Osteoblast (primary cell): ENCODE data around the gene SECTM1. TPM values are rescaled to one million over a fixed set of nuclear protein-coding genes. Genes with fewer than 3 reads are reported as not detected.

ENCODE experiments used
- DNase-seq: peaks from one replicate; pipeline ENCODE4 v3.0.0; 2011; ENCODE audit warnings: low spot score, mixed read lengths; ENCODE audit not compliant: insufficient read length; ENCODE audit errors: missing footprints
- H2AFZ ChIP-seq: 2 replicates; pipeline ENCODE4 v1.6.0; 2011; ENCODE audit warnings: mild to moderate bottlenecking, low read length
- H3K27ac ChIP-seq: 2 replicates; pipeline ENCODE4 v1.5.1; 2011; ENCODE audit warnings: mild to moderate bottlenecking, low read depth, low read length, moderate library complexity
- H3K27me3 ChIP-seq: 2 replicates; pipeline ENCODE4 v1.6.0; 2012; ENCODE audit warnings: mild to moderate bottlenecking, control low read depth, inconsistent platforms, low read length, moderate library complexity; ENCODE audit not compliant: insufficient read depth
- H3K36me3 ChIP-seq: 2 replicates; pipeline ENCODE4 v1.5.1; 2011; ENCODE audit warnings: mild to moderate bottlenecking, low read length, control low read depth, moderate library complexity; ENCODE audit not compliant: insufficient read depth
- H3K4me1 ChIP-seq: 2 replicates; pipeline ENCODE4 v1.5.1; 2011; ENCODE audit warnings: mild to moderate bottlenecking, low read length, control low read depth, moderate library complexity; ENCODE audit not compliant: insufficient read depth
- H3K4me2 ChIP-seq: 2 replicates; pipeline ENCODE4 v1.6.0; 2011; ENCODE audit warnings: mild to moderate bottlenecking, low read length; ENCODE audit not compliant: insufficient read depth
- H3K4me3 ChIP-seq: fragments of 200-600 bp; sonication (generic); 3 replicates; pipeline ENCODE4 v1.5.1; 2012; ENCODE audit warnings: mild to moderate bottlenecking, low read length, inconsistent platforms; ENCODE audit not compliant: insufficient read depth
- H3K79me2 ChIP-seq: 2 replicates; pipeline ENCODE4 v1.6.0; 2012; ENCODE audit warnings: mild to moderate bottlenecking, low read length, control low read depth, inconsistent platforms; ENCODE audit not compliant: insufficient read depth
- H3K9me3 ChIP-seq: 2 replicates; pipeline ENCODE4 v1.5.1; 2011; ENCODE audit warnings: low read depth, low read length, control low read depth
- H4K20me1 ChIP-seq: 2 replicates; pipeline ENCODE4 v1.6.0; 2012; ENCODE audit warnings: mild to moderate bottlenecking, low read length, control low read depth; ENCODE audit not compliant: insufficient read depth
- CTCF ChIP-seq: IDR thresholded peaks from 2 replicates; pipeline ENCODE4 v1.5.1; 2011; ENCODE audit warnings: mild to moderate bottlenecking, low read depth, low read length, moderate library complexity; ENCODE audit errors: extremely low read depth
- total RNA-seq: library from RNA; depleted of rRNA; stranded (reverse); fragments of >200 nt; gene quantifications from 2 replicates; pipeline ENCODE4 v1.2.3, GENCODE V29; 2012

The SECTM1 gene
- total RNA-seq, 1 donor = 5.8 TPM

GRCh38 chr17:82287013-82287867 lies 46.3 kb downstream of the SECTM1 start:
- H3K36me3 ChIP-seq = no peaks in the 10 kb centered on the region
- no peak overlapping the region for H3K4me3 ChIP-seq
- TF ChIP-seq CTCF = no peak
- no peak overlapping the region for H2AFZ ChIP-seq
- H3K27me3 ChIP-seq = no peaks in the 10 kb centered on the region
- no peak overlapping the region for H3K27ac ChIP-seq
- peak; percentile 49 for DNase-seq
- peaks cover 26% of the 10 kb centered on the region for H3K4me1 ChIP-seq
- no peaks in the 10 kb centered on the region for H3K79me2 ChIP-seq
- H3K9me3 ChIP-seq = no peaks in the 10 kb centered on the region
- no peaks in the 10 kb centered on the region for H4K20me1 ChIP-seq
- no peak overlapping the region for H3K4me2 ChIP-seq

GRCh38 chr17:82285141-82285540 lies 48.4 kb downstream of the SECTM1 start:
- DNase-seq = no peak
- no peak overlapping the region for H3K4me3 ChIP-seq
- H3K36me3 ChIP-seq = no peaks in the 10 kb centered on the region
- no peaks in the 10 kb centered on the region for H3K79me2 ChIP-seq
- H3K4me2 ChIP-seq = no peak overlapping the region
- peaks cover 32% of the 10 kb centered on the region for H3K4me1 ChIP-seq
- no peak for TF ChIP-seq CTCF
- H3K27ac ChIP-seq = no peak overlapping the region
- peak overlapping the region; percentile 63 for H2AFZ ChIP-seq
- H4K20me1 ChIP-seq = no peaks in the 10 kb centered on the region
- no peaks in the 10 kb centered on the region for H3K9me3 ChIP-seq
- no peaks in the 10 kb centered on the region for H3K27me3 ChIP-seq

DNA sequence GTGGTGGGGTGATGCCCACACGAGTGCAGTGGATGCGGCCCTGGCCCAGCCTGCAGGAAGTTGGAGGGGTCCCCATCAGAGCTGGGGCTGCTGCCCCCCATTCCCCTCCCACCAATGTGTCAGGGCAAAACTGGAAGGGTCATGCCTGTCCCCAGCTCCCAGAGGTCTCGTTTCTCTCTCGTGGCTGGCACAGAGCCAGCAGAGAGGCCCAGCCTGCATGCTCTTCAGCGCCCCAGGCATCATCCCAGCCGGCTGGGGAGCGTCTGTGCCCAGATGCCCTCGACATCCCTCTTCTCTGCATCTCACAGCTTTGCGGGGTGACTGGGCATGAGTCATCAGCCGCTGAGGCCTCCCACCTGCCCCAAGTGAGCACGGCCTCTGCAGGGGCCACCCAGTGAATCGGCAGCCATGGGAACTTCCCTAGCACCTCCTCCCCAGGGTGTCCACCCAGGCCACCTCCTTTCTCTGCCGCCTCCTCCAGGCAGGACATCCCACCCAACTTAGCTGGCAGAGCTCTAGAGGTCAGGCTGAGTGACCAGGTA lies 50.3 kb downstream of the SECTM1 start:
- Histone ChIP-seq H3K9me3 (no peaks in the 10 kb centered on the region), H2AFZ (no peak overlapping the region), H3K27me3 (no peaks in the 10 kb centered on the region), H3K4me1 (peaks cover 26% of the 10 kb centered on the region), H3K79me2 (no peaks in the 10 kb centered on the region), H4K20me1 (no peaks in the 10 kb centered on the region), H3K36me3 (no peaks in the 10 kb centered on the region), H3K27ac (no peak overlapping the region), H3K4me2 (peak overlapping the region; percentile 32), H3K4me3 (no peak overlapping the region)
- no peak for TF ChIP-seq CTCF
- DNase-seq = peak; percentile 97
